ENCODE data around the gene RNF123.

Gene RNF123

GRCh38 chr3:49699281-49699979 lies 10.1 kb downstream of the RNF123 start:
- Histone ChIP-seq H3K27me3 (ENCODE audit: insufficient read depth, low read depth, severe bottlenecking) (no peaks in the 10 kb centered on the region), H3K36me3 (peaks cover 8% of the 10 kb centered on the region), H3K9me3 (ENCODE audit: severe bottlenecking) (no peaks in the 10 kb centered on the region)

GRCh38 chr3:49700014-49700413 lies 10.7 kb downstream of the RNF123 start:
- peaks cover 8% of the 10 kb centered on the region for H3K36me3 ChIP-seq
- TF ChIP-seq CTCF (IDR thresholded peaks at IDR 0.05; ENCODE audit: low read depth, low read length): no peak
- no peak for DNase-seq
- H3K4me3 ChIP-seq (ENCODE audit: low read depth, low read length): no peak overlapping the region
- H3K27ac ChIP-seq: no peak overlapping the region
- H3K9me3 ChIP-seq (ENCODE audit: severe bottlenecking): no peaks in the 10 kb centered on the region
- H3K27me3 ChIP-seq (ENCODE audit: insufficient read depth, low read depth, severe bottlenecking): no peaks in the 10 kb centered on the region

More at GRCh38 chr3:49699281-49699979, 10.1 kb downstream of the RNF123 start:
- TF ChIP-seq CTCF (IDR thresholded peaks at IDR 0.05; ENCODE audit: low read depth, low read length): no peak
- Histone ChIP-seq H3K4me3 (ENCODE audit: low read depth, low read length) (no peak overlapping the region), H3K27ac (no peak overlapping the region)
- no peak for DNase-seq

GRCh38 chr3:49700453-49701128 lies 11.2 kb downstream of the RNF123 start:
- peak; percentile 39; the same call in 1 of the 2 replicates for TF ChIP-seq CTCF (IDR thresholded peaks at IDR 0.05; ENCODE audit: low read depth, low read length)
- Histone ChIP-seq H3K4me3 (ENCODE audit: low read depth, low read length) (no peak overlapping the region), H3K36me3 (peaks cover 9% of the 10 kb centered on the region), H3K27ac (no peak overlapping the region), H3K9me3 (ENCODE audit: severe bottlenecking) (no peaks in the 10 kb centered on the region), H3K27me3 (ENCODE audit: insufficient read depth, low read depth, severe bottlenecking) (no peaks in the 10 kb centered on the region)
- no peak for DNase-seq

- H3K27me3 ChIP-seq (ENCODE audit: insufficient read depth, low read depth, severe bottlenecking): no peaks in the 10 kb centered on the region
- TF ChIP-seq CTCF (IDR thresholded peaks at IDR 0.05; ENCODE audit: low read depth, low read length): peak; percentile 70
- H3K36me3 ChIP-seq: peaks cover 12% of the 10 kb centered on the region
- DNase-seq: peak; percentile 55
- no peaks in the 10 kb centered on the region for H3K9me3 ChIP-seq (ENCODE audit: severe bottlenecking)
- H3K4me3 ChIP-seq (ENCODE audit: low read depth, low read length): no peak overlapping the region
- no peak overlapping the region for H3K27ac ChIP-seq
Measured at GRCh38 chr3:49701388-49702077, 12.2 kb downstream of the RNF123 start.

- no peak for DNase-seq
- Histone ChIP-seq H3K27ac (no peak overlapping the region), H3K27me3 (ENCODE audit: insufficient read depth, low read depth, severe bottlenecking) (no peaks in the 10 kb centered on the region), H3K36me3 (peaks cover 12% of the 10 kb centered on the region), H3K9me3 (ENCODE audit: severe bottlenecking) (no peaks in the 10 kb centered on the region), H3K4me3 (ENCODE audit: low read depth, low read length) (no peak overlapping the region)
- no peak for TF ChIP-seq CTCF (IDR thresholded peaks at IDR 0.05; ENCODE audit: low read depth, low read length)
Measured at GRCh38 chr3:49702672-49703071, 13.3 kb downstream of the RNF123 start.
